H7 (cell line): ENCODE data around the gene CLCN7. TPM values are rescaled to one million over a fixed set of nuclear protein-coding genes. Genes with fewer than 3 reads are reported as not detected.

Experiments used
- DNase-seq: peaks from one replicate; pipeline ENCODE4 v3.0.0; 2012
- H3K27me3 ChIP-seq: 2 replicates; pipeline ENCODE4 v1.6.0; 2011; ENCODE audit warnings: mild to moderate bottlenecking, low read length; ENCODE audit not compliant: control insufficient read depth, insufficient read depth
- H3K36me3 ChIP-seq: replicated peaks from 2 replicates; pipeline ENCODE4 v1.5.1; 2011; ENCODE audit warnings: low read length; ENCODE audit not compliant: control insufficient read depth, insufficient read depth
- H3K4me3 ChIP-seq: 2 replicates; pipeline ENCODE4 v1.5.1; 2011; ENCODE audit warnings: low read depth, mild to moderate bottlenecking, control low read depth, low read length, moderate library complexity; ENCODE audit not compliant: insufficient read depth
- total RNA-seq: library from RNA; depleted of rRNA; stranded (reverse); fragments of >200 nt; shearing (Covaris generic); gene quantifications from 2 replicates; pipeline ENCODE4 v1.2.3, GENCODE V29; 2014

CLCN7 gene
- total RNA-seq, 1 experiment from 2014 or later = 39.1 TPM

DNA sequence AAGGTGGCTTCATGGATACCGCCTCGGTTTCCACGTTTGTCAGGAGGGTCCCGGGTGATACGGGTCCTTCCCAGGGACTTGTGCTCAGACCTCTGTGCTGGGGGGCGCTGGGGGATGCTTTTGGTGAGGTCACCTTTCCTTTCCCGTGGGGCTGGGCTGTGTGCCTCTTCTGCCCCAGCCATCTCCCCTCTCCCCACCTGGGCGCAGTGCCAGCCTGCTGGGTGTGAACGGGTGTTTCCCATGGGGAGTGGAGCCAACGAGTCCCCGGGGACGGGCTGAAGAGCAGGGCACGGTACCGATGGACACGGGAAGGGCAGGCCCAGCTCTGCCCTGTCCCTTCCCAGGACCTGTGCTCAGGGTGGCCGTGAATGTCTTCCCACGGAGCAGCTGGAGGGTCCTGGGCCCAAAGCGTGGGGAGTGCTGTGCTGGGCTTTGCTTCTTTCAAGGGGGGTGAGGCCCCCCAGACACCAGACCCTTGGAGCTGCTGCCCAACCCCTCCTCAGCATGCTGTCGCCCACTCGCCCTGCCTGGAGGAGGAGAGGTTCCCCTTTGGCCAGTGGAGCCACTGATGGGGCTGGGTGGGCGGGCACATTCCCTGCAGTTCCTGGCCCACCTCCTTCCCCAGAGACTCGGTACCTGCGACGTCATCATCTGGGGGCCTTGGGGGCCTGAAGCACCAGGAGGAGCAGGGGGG is 33.8 kb upstream of the CLCN7 start:
- no peak for DNase-seq
- H3K36me3 ChIP-seq = no peaks in the 10 kb centered on the region; the same call in 1 of the 2 replicates
- H3K4me3 ChIP-seq = no peak overlapping the region
- H3K27me3 ChIP-seq = no peaks in the 10 kb centered on the region

- H3K4me3 ChIP-seq = no peak overlapping the region
- no peak for DNase-seq
- H3K27me3 ChIP-seq = no peaks in the 10 kb centered on the region
- H3K36me3 ChIP-seq = peaks cover 7% of the 10 kb centered on the region
These were observed 31.8 kb upstream of the CLCN7 start for GRCh38 chr16:1506494-1507213.

GRCh38 chr16:1505912-1506311 is 31.1 kb upstream of the CLCN7 start:
- H3K4me3 ChIP-seq = no peak overlapping the region
- peaks cover 7% of the 10 kb centered on the region for H3K36me3 ChIP-seq
- no peaks in the 10 kb centered on the region for H3K27me3 ChIP-seq

DNA sequence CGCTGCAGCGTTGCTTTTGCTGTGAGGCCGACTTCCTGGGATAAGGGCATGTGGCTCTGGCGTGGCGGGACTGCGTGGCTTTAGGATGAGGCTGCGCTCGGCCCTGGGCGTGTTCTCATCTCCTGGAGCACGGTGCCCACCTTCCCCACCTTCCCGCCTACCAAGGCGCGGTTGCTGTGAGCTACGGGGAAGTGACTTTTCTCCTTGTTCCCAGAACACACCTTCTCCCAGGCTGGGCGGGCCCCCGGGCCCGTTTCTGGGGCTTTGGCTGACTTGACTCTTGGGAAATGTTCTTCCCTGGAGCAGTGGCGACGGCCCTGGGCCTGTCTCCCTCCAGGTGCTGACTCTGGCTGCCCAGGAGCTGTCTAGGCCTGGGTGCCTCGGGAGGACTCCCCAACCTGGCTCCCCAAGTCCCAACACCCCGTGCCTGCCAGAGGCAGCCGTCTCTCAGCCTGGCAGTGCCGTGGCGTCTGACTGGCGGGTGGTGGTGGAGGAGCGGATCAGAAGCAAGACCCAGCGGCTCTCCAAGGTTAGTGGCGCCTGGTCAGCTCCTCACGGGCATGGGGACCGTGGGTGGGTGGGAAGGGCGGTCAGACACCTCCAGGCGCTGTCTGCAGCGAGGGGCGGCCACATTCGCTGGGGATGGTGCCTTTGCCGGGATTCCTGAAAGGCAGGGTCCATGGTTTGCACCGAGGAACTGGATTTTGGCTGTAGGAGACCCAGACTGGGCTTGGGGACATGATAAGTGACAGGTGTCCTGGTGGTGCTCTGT is 30.4 kb upstream of the CLCN7 start:
- H3K27me3 ChIP-seq = no peaks in the 10 kb centered on the region

More at GRCh38 chr16:1505912-1506311, 31.1 kb upstream of the CLCN7 start:
- no peak for DNase-seq

DNA sequence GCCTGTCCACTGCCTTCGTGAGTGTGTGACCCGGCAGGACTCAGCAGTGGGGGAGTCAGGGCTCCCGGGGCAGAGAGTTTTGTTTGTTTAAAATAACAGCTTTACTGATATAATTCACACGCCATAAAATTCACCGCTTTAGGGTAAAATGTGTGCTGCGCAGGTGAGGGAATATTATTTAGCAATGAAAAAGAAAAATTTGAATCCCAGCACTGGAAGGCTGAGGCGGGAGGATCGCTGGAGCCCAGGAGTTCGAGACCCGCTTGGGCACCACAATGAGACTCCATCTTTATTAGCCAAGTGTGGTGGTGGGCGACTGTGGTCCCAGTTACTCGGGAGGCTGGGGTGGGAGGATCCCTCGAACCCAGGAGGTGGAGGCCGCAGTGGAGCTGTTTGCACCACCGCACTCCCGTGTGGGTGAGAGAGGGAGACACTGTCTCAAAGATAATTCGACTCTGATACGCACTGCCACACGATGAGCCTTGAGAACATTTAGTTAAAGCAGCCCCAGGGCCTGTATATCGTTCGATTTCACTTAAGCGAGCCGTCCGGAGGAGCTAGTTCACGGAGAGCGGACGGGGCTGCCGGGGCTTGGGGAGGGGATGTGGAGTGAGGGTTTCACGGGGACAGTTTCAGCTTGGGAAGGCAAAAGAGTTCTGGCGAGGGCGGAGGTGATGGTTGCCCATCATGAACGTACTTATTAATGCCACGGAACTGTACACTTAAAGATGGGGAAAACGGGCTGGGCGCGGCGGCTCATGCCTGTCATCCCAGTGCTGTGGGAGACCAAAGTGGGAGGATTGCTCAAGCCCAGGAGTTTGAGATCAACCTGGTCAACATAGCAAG is 28.5 kb upstream of the CLCN7 start:
- H3K36me3 ChIP-seq = peaks cover 11% of the 10 kb centered on the region
- H3K27me3 ChIP-seq = no peaks in the 10 kb centered on the region
- H3K4me3 ChIP-seq = no peak overlapping the region
- no peak for DNase-seq

More for the DNA sequence above, 30.4 kb upstream of the CLCN7 start:
- no peak for DNase-seq
- Histone ChIP-seq H3K4me3 (no peak overlapping the region), H3K36me3 (peaks cover 7% of the 10 kb centered on the region)

DNA sequence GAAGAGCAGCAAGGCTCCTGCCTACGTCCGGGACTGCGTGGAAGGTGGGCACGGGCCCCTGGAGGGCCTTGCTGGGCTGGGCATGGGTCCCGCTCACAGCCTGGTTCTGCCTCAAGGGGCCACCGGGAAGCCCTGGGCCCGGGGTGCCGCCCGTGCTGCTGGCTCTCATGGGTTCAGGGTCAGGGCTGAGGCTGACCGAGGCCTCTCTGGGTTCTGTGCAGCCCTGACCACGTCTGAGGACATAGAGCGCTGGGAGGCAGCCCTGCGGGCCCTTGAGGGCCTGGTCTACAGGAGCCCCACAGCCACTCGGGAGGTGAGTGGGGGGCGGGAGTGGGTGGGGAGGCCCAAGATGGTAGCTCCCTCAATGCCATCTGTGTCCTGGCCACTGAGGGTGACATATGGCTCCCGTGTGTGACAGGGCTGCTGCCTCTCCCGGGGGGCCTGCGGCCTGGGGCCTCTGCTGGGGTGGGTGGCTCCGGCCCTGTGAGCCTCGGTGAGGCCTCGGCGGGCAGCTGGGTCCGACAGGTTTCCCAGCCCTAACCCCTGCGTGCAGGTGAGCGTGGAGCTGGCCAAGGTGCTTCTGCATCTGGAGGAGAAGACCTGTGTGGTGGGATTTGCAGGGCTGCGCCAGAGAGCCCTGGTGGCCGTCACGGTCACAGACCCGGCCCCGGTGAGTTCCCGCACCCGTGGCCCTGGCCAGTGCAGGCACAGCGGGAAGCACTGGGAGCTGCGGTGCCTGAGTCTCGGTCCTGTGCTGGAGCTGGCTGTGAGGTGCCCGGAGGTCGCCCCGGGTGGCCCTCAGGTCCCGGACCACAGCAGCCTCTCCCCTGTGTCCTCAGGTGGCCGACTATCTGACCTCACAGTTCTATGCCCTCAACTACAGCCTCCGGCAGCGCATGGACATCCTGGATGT is 27.5 kb upstream of the CLCN7 start:
- peaks cover 11% of the 10 kb centered on the region for H3K36me3 ChIP-seq
- H3K27me3 ChIP-seq = no peaks in the 10 kb centered on the region
- H3K4me3 ChIP-seq = no peak overlapping the region
- DNase-seq = no peak

DNA sequence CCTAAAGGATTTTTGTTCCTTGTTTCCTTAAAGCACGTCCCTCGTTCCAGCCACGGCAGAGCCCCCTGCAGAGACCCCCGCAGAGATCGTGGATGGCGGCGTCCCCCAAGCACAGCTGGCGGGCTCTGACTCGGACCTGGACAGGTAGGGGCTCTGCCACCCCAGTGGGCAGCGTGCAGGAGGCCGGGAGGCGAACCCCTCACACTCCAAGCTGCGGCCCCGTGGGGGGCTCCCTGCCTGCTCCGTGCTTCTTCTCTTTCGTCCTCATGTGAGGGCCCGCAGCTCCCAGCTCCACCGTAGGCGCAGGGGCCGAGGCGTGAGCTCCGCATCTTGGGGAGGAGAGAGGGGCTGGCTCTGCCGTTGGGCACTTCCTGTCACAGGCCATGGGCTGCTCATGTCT is 26.8 kb upstream of the CLCN7 start:
- peaks cover 11% of the 10 kb centered on the region for H3K36me3 ChIP-seq
- H3K4me3 ChIP-seq = no peak overlapping the region
- H3K27me3 ChIP-seq = no peaks in the 10 kb centered on the region
- no peak for DNase-seq

GRCh38 chr16:1500465-1501150 is 25.8 kb upstream of the CLCN7 start:
- Histone ChIP-seq H3K36me3 (peaks cover 12% of the 10 kb centered on the region), H3K4me3 (no peak overlapping the region), H3K27me3 (no peaks in the 10 kb centered on the region)
- no peak for DNase-seq

GRCh38 chr16:1499756-1500464 is 25.1 kb upstream of the CLCN7 start:
- Histone ChIP-seq H3K36me3 (peaks cover 16% of the 10 kb centered on the region), H3K27me3 (no peaks in the 10 kb centered on the region), H3K4me3 (no peak overlapping the region)
- no peak for DNase-seq

DNA sequence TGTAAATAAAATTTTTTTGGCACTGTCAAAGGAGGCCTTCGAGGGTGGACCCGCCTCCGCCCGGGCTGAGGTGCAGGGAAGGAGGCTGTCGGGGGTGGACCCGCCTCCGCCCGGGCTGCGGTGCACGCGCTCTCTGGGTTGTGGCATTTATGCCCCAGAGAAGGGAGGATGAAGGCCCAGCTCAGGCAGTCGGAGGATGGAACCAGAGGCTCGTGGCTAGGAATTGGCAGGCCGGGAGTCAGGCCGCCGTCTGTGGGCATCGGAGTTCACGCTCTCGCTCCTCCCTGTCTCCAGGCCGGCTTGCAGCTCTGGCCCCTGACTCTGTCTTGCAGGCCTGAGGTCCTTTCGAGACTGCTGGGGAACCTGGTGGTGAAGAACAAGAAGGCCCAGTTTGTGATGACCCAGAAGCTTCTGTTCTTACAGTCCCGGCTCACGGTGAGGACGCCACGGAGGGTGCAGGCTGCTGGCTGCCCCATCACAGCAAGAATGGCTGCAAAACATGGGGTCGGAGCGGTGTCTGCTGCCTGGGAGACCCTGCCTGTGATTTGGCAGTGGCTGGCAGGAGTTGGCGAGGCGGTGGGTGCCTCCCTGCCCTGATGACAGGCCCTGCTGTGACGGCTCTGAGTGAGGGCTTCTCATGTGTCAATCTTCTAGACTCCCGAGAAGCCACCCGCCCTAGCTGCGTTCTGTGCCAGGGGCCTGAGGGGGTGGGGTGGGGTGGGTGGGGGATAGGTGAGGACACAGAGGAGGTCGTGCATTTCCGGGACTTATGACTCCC is 24.3 kb upstream of the CLCN7 start:
- DNase-seq = no peak
- H3K4me3 ChIP-seq = no peak overlapping the region
- peaks cover 22% of the 10 kb centered on the region for H3K36me3 ChIP-seq
- no peaks in the 10 kb centered on the region for H3K27me3 ChIP-seq

GRCh38 chr16:1497014-1497598 is 22.3 kb upstream of the CLCN7 start:
- Histone ChIP-seq H3K27me3 (no peaks in the 10 kb centered on the region), H3K4me3 (no peak overlapping the region), H3K36me3 (peaks cover 18% of the 10 kb centered on the region)
- no peak for DNase-seq

GRCh38 chr16:1496464-1496863 is 21.6 kb upstream of the CLCN7 start:
- no peaks in the 10 kb centered on the region for H3K27me3 ChIP-seq
- no peak overlapping the region for H3K4me3 ChIP-seq
- DNase-seq = no peak
- H3K36me3 ChIP-seq = peaks cover 15% of the 10 kb centered on the region
